ENCODE measurements around the gene HIPK2.
A peak's percentile ranks its signal among the peaks of the same experiment; 100 is the strongest.

The HIPK2 gene

GRCh38 chr7:139702811-139703486 is 74.8 kb downstream of the HIPK2 start:
- TF ChIP-seq MYC (IDR thresholded peaks at IDR 0.05; ENCODE audit: low read depth, low read length) (no peak), CTCF (IDR thresholded peaks at IDR 0.05; ENCODE audit: low read depth, low read length) (no peak), POLR2A (IDR thresholded peaks at IDR 0.05; ENCODE audit: extremely low read depth, insufficient read length) (no peak)
- TF ChIP-seq, protein P1, sequence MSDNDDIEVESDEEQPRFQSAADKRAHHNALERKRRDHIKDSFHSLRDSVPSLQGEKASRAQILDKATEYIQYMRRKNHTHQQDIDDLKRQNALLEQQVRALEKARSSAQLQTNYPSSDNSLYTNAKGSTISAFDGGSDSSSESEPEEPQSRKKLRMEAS (IDR thresholded peaks at IDR 0.05; ENCODE audit: low read depth, low read length) = no peak
- DNase-seq (ENCODE audit: low read depth) = no peak
- H3K4me3 ChIP-seq (ENCODE audit: low read depth, low read length) = no peak overlapping the region

DNA sequence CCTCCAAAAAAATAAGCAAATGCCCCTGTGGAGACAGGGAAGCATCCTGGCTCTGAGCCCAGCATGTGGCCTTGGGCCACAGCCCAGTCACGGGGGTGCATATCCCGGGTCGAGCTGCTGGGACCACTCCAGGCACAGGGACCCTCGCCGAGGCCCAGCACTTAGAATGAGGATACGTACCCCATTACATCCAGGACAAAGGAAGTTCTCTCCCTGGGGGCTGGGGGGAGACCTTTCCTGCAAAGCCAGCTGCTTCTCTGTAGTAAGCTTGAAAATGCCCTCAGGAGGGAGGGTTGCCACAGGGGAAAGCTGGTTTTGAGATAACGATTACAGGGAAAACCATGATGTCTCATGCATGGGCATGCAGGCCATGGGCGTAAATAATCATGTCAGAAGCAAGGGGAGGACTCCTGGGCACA is 75.5 kb downstream of the HIPK2 start:
- DNase-seq (ENCODE audit: low read depth) = no peak
- no peak overlapping the region for H3K4me3 ChIP-seq (ENCODE audit: low read depth, low read length)
- TF ChIP-seq CTCF (IDR thresholded peaks at IDR 0.05; ENCODE audit: low read depth, low read length) (no peak), MYC (IDR thresholded peaks at IDR 0.05; ENCODE audit: low read depth, low read length) (no peak), POLR2A (IDR thresholded peaks at IDR 0.05; ENCODE audit: extremely low read depth, insufficient read length) (no peak)
- TF ChIP-seq, protein P1 (IDR thresholded peaks at IDR 0.05; ENCODE audit: low read depth, low read length) = no peak

GRCh38 chr7:139701908-139702307 is 75.9 kb downstream of the HIPK2 start:
- TF ChIP-seq POLR2A (IDR thresholded peaks at IDR 0.05; ENCODE audit: extremely low read depth, insufficient read length) (no peak), CTCF (IDR thresholded peaks at IDR 0.05; ENCODE audit: low read depth, low read length) (no peak), MYC (IDR thresholded peaks at IDR 0.05; ENCODE audit: low read depth, low read length) (no peak)
- TF ChIP-seq, protein P1 (IDR thresholded peaks at IDR 0.05; ENCODE audit: low read depth, low read length) = no peak
- no peak overlapping the region for H3K4me3 ChIP-seq (ENCODE audit: low read depth, low read length)
- no peak for DNase-seq (ENCODE audit: low read depth)

DNA sequence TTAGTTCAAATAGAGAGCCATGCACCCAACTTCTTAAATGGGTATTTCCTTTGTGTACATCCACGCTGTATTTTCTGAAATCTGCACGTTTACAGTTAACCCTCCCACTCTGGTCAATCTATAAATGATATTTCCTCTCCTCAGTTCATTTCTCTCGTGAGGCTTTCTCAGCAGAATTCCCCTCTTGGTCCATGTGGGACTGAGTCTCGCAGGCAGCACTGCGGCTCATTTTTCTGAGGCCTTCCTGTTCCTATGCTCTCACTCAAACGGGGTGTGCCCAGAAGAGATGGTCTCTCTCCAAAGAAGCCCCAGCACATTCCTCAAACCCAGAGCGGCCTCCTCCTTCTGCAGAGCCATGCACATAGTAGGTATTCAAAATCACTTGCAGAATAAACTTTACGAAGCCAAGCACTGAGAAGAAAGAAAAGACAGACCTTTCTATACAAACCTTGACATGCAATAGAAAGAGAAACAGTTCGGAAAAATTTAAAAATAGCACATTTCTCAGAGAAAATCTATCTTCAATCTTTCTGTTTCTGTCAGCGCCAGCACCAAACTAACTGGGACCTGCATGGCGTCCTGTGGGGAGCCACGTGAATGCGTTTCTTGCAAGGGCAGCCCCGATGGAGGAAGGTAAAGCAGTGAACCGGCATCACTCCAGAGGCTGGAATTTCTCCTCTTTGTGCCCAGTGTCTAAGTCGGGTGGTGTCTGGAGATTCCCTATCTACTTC is 77.1 kb downstream of the HIPK2 start:
- no peak overlapping the region for H3K4me3 ChIP-seq (ENCODE audit: low read depth, low read length)
- DNase-seq (ENCODE audit: low read depth) = no peak
- TF ChIP-seq MYC (IDR thresholded peaks at IDR 0.05; ENCODE audit: low read depth, low read length) = no peak
- TF ChIP-seq, protein P1 (IDR thresholded peaks at IDR 0.05; ENCODE audit: low read depth, low read length) = no peak
- no peak for TF ChIP-seq POLR2A (IDR thresholded peaks at IDR 0.05; ENCODE audit: extremely low read depth, insufficient read length)
- TF ChIP-seq CTCF (IDR thresholded peaks at IDR 0.05; ENCODE audit: low read depth, low read length) = no peak

- H3K4me3 ChIP-seq (ENCODE audit: low read depth, low read length) = no peak overlapping the region
- no peak for TF ChIP-seq MYC (IDR thresholded peaks at IDR 0.05; ENCODE audit: low read depth, low read length)
- TF ChIP-seq, protein P1 (IDR thresholded peaks at IDR 0.05; ENCODE audit: low read depth, low read length) = no peak
- no peak for TF ChIP-seq POLR2A (IDR thresholded peaks at IDR 0.05; ENCODE audit: extremely low read depth, insufficient read length)
- TF ChIP-seq CTCF (IDR thresholded peaks at IDR 0.05; ENCODE audit: low read depth, low read length) = no peak
- DNase-seq (ENCODE audit: low read depth) = peak; percentile 35
Measured at GRCh38 chr7:139699640-139700504, 77.9 kb downstream of the HIPK2 start.

Data from NB4 (cell line).